IMR-90 (cell line): ENCODE results near the gene ADISSP. TPM values are rescaled to one million over a fixed set of nuclear protein-coding genes. Genes with fewer than 3 reads are reported as not detected.

Experiments used
- ATAC-seq: fragments of 200-7000 bp; cut with Tn5 transposase; 2 replicates; pipeline ENCODE4 v1.9.1; 2020; ENCODE audit warnings: low read depth, mild to moderate bottlenecking, moderate library complexity
- BruUV-seq: library from RNA; stranded (reverse); fragments of 400-500 nt; replicated peaks from 2 replicates; lab custom pipeline; 2021; lab: Mats Ljungman, UMichigan
- CTCF ChIA-PET: fragments of 300-600 bp; formaldehyde crosslinking; extraction: SDS; loops from one replicate; lab custom pipeline; 2021; ENCODE audit warnings: antibody characterized with exemption; lab: Yijun Ruan, JAX
- POLR2A ChIA-PET: fragments of 300-600 bp; sonication (Branson Sonifier 250); formaldehyde crosslinking; loops from one replicate; lab custom pipeline; 2022; ENCODE audit warnings: antibody characterized with exemption; ENCODE audit not compliant: unreplicated experiment; lab: Charles Lee
- DNase-seq: peaks from one replicate; pipeline ENCODE4 v3.0.0; 2013
- H2AFZ ChIP-seq: replicated peaks from 2 replicates; pipeline ENCODE3; 2013; ENCODE audit warnings: low read length, mild to moderate bottlenecking; ENCODE audit not compliant: poor library complexity
- H2AK5ac ChIP-seq: 2 replicates; pipeline ENCODE4 v1.6.1; 2013; ENCODE audit warnings: low read depth, low read length, inconsistent platforms
- H2AK9ac ChIP-seq: replicated peaks from 2 replicates; pipeline ENCODE3; 2013; ENCODE audit warnings: mild to moderate bottlenecking, low read depth, low read length, moderate library complexity; ENCODE audit not compliant: poor library complexity
- H2BK120ac ChIP-seq: 2 replicates; pipeline ENCODE4 v1.6.1; 2013; ENCODE audit warnings: low read depth, low read length, inconsistent platforms
- H2BK15ac ChIP-seq: 3 replicates; pipeline ENCODE4 v1.6.1; 2013; ENCODE audit warnings: low read depth, low read length, inconsistent platforms
- H2BK20ac ChIP-seq: 2 replicates; pipeline ENCODE4 v1.6.1; 2013; ENCODE audit warnings: low read depth, mild to moderate bottlenecking, inconsistent platforms, low read length, moderate library complexity
- H2BK5ac ChIP-seq: 2 replicates; pipeline ENCODE4 v1.6.1; 2013; ENCODE audit warnings: mild to moderate bottlenecking, low read depth, low read length, inconsistent platforms; ENCODE audit not compliant: poor library complexity, severe bottlenecking
- H3K14ac ChIP-seq: replicated peaks from 2 replicates; pipeline ENCODE4 v1.6.1; 2013; ENCODE audit warnings: low read depth, low read length, inconsistent platforms
- H3K18ac ChIP-seq: 2 replicates; pipeline ENCODE4 v1.6.1; 2013; ENCODE audit warnings: low read depth, low read length, control low read depth
- H3K23ac ChIP-seq: 2 replicates; pipeline ENCODE4 v1.6.1; 2013; ENCODE audit warnings: low read depth, low read length, inconsistent platforms
- H3K27ac ChIP-seq: 2 replicates; pipeline ENCODE4 v1.5.1; 2013; ENCODE audit warnings: mild to moderate bottlenecking, control low read depth, low read length; ENCODE audit not compliant: insufficient read depth
- H3K27me3 ChIP-seq: 2 replicates; pipeline ENCODE4 v1.6.1; 2013; ENCODE audit warnings: low read length; ENCODE audit not compliant: control insufficient read depth, insufficient read depth
- H3K36me3 ChIP-seq: 2 replicates; pipeline ENCODE4 v1.6.1; 2013; ENCODE audit warnings: low read length, mixed read lengths; ENCODE audit not compliant: control insufficient read depth, insufficient read depth
- H3K4ac ChIP-seq: 2 replicates; pipeline ENCODE4 v1.6.1; 2013; ENCODE audit warnings: low read depth, low read length, inconsistent platforms
- H3K4me1 ChIP-seq: 2 replicates; pipeline ENCODE4 v1.6.1; 2013; ENCODE audit warnings: low read length, mixed read lengths; ENCODE audit not compliant: control insufficient read depth, insufficient read depth
- H3K4me2 ChIP-seq: 2 replicates; pipeline ENCODE4 v1.6.1; 2013; ENCODE audit warnings: low read depth, mild to moderate bottlenecking, control low read depth, low read length, moderate library complexity
- H3K4me3 ChIP-seq: 2 replicates; pipeline ENCODE4 v1.5.1; 2013; ENCODE audit warnings: low read depth, mild to moderate bottlenecking, control low read depth, low read length, moderate library complexity; ENCODE audit not compliant: insufficient read depth
- H3K56ac ChIP-seq: 2 replicates; pipeline ENCODE4 v1.6.1; 2013; ENCODE audit warnings: low read length, inconsistent platforms; ENCODE audit not compliant: insufficient read depth; ENCODE audit errors: extremely low read depth
- H3K79me1 ChIP-seq, 2 experiments: 2 replicates each; pipeline ENCODE4 v1.6.1; 2013; ENCODE audit warnings: low read length in 2 of 2, inconsistent platforms in 1 of 2, low read depth in 1 of 2
- H3K9ac ChIP-seq: 2 replicates; pipeline ENCODE4 v1.6.1; 2013; ENCODE audit warnings: low read depth, low read length, control low read depth
- H3K9me1 ChIP-seq: 2 replicates; pipeline ENCODE4 v1.6.1; 2013; ENCODE audit warnings: low read length, inconsistent platforms; ENCODE audit not compliant: insufficient read depth
- H3K9me3 ChIP-seq: 2 replicates; pipeline ENCODE4 v1.6.1; 2013; ENCODE audit warnings: low read length; ENCODE audit not compliant: control insufficient read depth, insufficient read depth
- H4K20me1 ChIP-seq: 2 replicates; pipeline ENCODE4 v1.6.1; 2013; ENCODE audit warnings: low read length, inconsistent platforms; ENCODE audit not compliant: insufficient read depth
- H4K5ac ChIP-seq: 2 replicates; pipeline ENCODE4 v1.6.1; 2013; ENCODE audit warnings: mild to moderate bottlenecking, low read depth, low read length, control low read depth
- H4K8ac ChIP-seq, 2 experiments: 2 replicates each; pipeline ENCODE4 v1.6.1; 2013; ENCODE audit warnings: low read depth in 2 of 2, low read length in 2 of 2, control low read depth in 1 of 2, inconsistent platforms in 1 of 2
- H4K91ac ChIP-seq: 2 replicates; pipeline ENCODE4 v1.6.1; 2013; ENCODE audit warnings: low read depth, low read length, inconsistent platforms; ENCODE audit not compliant: insufficient read depth
- CEBPB ChIP-seq: IDR thresholded peaks from 2 replicates; pipeline ENCODE4 v1.6.1; 2012; ENCODE audit warnings: low read depth, low read length, improper control_type of control experiment
- CHD1 ChIP-seq: IDR thresholded peaks from 2 replicates; pipeline ENCODE4 v1.6.1; 2012; ENCODE audit warnings: low read depth, low read length, improper control_type of control experiment
- CTCF ChIP-seq: conservative IDR thresholded peaks from 2 replicates; pipeline ENCODE4 v1.5.1; 2012; ENCODE audit warnings: mild to moderate bottlenecking, low read depth, low read length, improper control_type of control experiment
- ELK1 ChIP-seq: fragments of 150-350 bp; IDR thresholded peaks from 2 replicates; pipeline ENCODE4 v1.6.1; 2016; ENCODE audit warnings: low read depth, mild to moderate bottlenecking, low read length, moderate library complexity, borderline replicate concordance
- FOS ChIP-seq: fragments of 150-350 bp; IDR thresholded peaks from 2 replicates; pipeline ENCODE4 v1.6.1; 2016; ENCODE audit warnings: low read depth, low read length
- MAFK ChIP-seq: IDR thresholded peaks from 2 replicates; pipeline ENCODE4 v1.6.1; 2012; ENCODE audit warnings: low read depth, low read length, improper control_type of control experiment
- MAZ ChIP-seq: IDR thresholded peaks from 2 replicates; pipeline ENCODE4 v1.6.1; 2012; ENCODE audit warnings: low read depth, mild to moderate bottlenecking, low read length, improper control_type of control experiment, moderate library complexity, borderline replicate concordance
- POLR2A ChIP-seq: IDR thresholded peaks from 2 replicates; pipeline ENCODE4 v1.6.1; 2012; ENCODE audit warnings: mild to moderate bottlenecking, low read depth, low read length
- RCOR1 ChIP-seq: IDR thresholded peaks from 2 replicates; pipeline ENCODE4 v1.6.1; 2012; ENCODE audit warnings: mild to moderate bottlenecking, low read length, improper control_type of control experiment; ENCODE audit not compliant: insufficient replicate concordance
- SMC3 ChIP-seq: fragments of 150-350 bp; IDR thresholded peaks from 2 replicates; pipeline ENCODE4 v1.6.1; 2016; ENCODE audit warnings: low read depth, mild to moderate bottlenecking, antibody characterized with exemption, low read length, moderate library complexity
- USF2 ChIP-seq: fragments of 150-350 bp; IDR thresholded peaks from 2 replicates; pipeline ENCODE4 v1.6.1; 2017; ENCODE audit warnings: mild to moderate bottlenecking, antibody characterized with exemption, low read length, low read depth
- WGBS, 2 experiments: methylation state at CpG; one replicate each; pipeline versions ENCODE4 v1.1.5 to v1.1.7; 2013; ENCODE audit warnings: missing lambda C conversion rate in 2 of 2; ENCODE audit not compliant: insufficient read length in 1 of 2; ENCODE audit errors: extremely low coverage in 2 of 2; 5-methylcytosine and 5-hydroxymethylcytosine counted together
- dilution Hi-C: fragments of 300-500 bp; cut with HindIII; formaldehyde crosslinking; loops from one replicate; pipeline ENCODE4 v1.14.3; 2018; ENCODE audit warnings: low sequenced_read_pairs; ENCODE audit not compliant: unreplicated experiment
- in situ Hi-C: fragments of 300-500 bp; cut with MboI; formaldehyde crosslinking; loops from 3 replicates; pipeline ENCODE4 v1.14.3; 2019; ENCODE audit warnings: low sequenced_read_pairs, inconsistent platforms, mixed read lengths
- intact Hi-C: fragments of 100-400 bp; cut with micrococcal nuclease; formaldehyde crosslinking; loops from 2 replicates; pipeline ENCODE4 v1.10.0; 2022
- polyA plus RNA-seq, 3 experiments: library from polyadenylated mRNA; depleted of rRNA; stranded (reverse); fragments of >200 nt; gene quantifications; 2 replicates each; pipeline ENCODE4 v1.2.3, GENCODE V29; 2012; ENCODE audit warnings: low replicate concordance in 1 of 3
- total RNA-seq: library from RNA; depleted of rRNA; stranded (reverse); fragments of >200 nt; gene quantifications from 2 replicates; pipeline ENCODE4 v1.2.3, GENCODE V29; 2012

Gene ADISSP
- total and polyA plus RNA-seq, 2 of the 4 experiments (the other 2 are of a cell fraction) = 31.9 to 58.2 TPM

- no peak overlapping the region for H2BK15ac ChIP-seq
- no peak overlapping the region for H2BK20ac ChIP-seq
- H3K18ac ChIP-seq = no peak overlapping the region
- no peak overlapping the region for H3K4me2 ChIP-seq
- H4K8ac ChIP-seq = no peak overlapping the region
- dilution Hi-C loops = no loop called here
- H3K56ac ChIP-seq = no peak overlapping the region
- DNase-seq = no peak
- H2AK5ac ChIP-seq = no peak overlapping the region
- H2BK120ac ChIP-seq = no peak overlapping the region
- peaks cover 16% of the 10 kb centered on the region for H3K4me1 ChIP-seq
- H3K9me3 ChIP-seq = no peaks in the 10 kb centered on the region
- 85% methylated on average over 3 of the region's 6 CpGs; no CpG with 5 or more reads in 1 of the 2 experiments for WGBS, 2 experiments
- no TSS peak for BruUV-seq
- H2AK9ac ChIP-seq = no peak overlapping the region
- H3K79me1 ChIP-seq = peaks cover 7 to 40% of the 10 kb centered on the region in 2 experiments; a peak in 3 of 4 replicates
- peaks cover 9% of the 10 kb centered on the region; the same call in 1 of the 2 replicates for H3K27me3 ChIP-seq
- no peak overlapping the region for H2BK5ac ChIP-seq
- POLR2A ChIA-PET = no interaction called here
- CTCF ChIA-PET = no interaction called here
- H3K36me3 ChIP-seq = peaks cover 11% of the 10 kb centered on the region
- no peak overlapping the region for H3K9ac ChIP-seq
- H4K20me1 ChIP-seq = peaks cover 50% of the 10 kb centered on the region
- TF ChIP-seq POLR2A = no peak
- no peak for TF ChIP-seq ELK1
- no peak for TF ChIP-seq CTCF
- no peak for TF ChIP-seq CEBPB
- TF ChIP-seq MAFK = no peak
- no peak for TF ChIP-seq SMC3
- TF ChIP-seq FOS = no peak
- TF ChIP-seq MAZ = no peak
- no peak for TF ChIP-seq RCOR1
- TF ChIP-seq CHD1 = no peak
- no peak for TF ChIP-seq USF2
- H3K4ac ChIP-seq = no peak overlapping the region
- intact Hi-C loops = no loop called here
- H3K27ac ChIP-seq = no peak overlapping the region
- no peak overlapping the region for H2AFZ ChIP-seq
- no peak overlapping the region for H3K14ac ChIP-seq
- H3K9me1 ChIP-seq = peaks cover 12% of the 10 kb centered on the region
- in situ Hi-C loops = loop anchor here (10.0 kb wide), 1 partner anchor 302 kb away; no protein-coding TSS in a partner anchor
- H4K91ac ChIP-seq = no peak overlapping the region
- no peak for ATAC-seq
- H3K4me3 ChIP-seq = no peak overlapping the region
- H3K23ac ChIP-seq = no peak overlapping the region
- H4K5ac ChIP-seq = no peak overlapping the region
Measured at GRCh38 chr20:3782597-3782996, 15.0 kb upstream of the ADISSP start.
